IMR-90 (cell line): ENCODE results near the gene MYO9A. TPM values are rescaled to one million over a fixed set of nuclear protein-coding genes. Genes with fewer than 3 reads are reported as not detected.

ENCODE experiments used
- ATAC-seq: fragments of 200-7000 bp; cut with Tn5 transposase; 2 replicates; pipeline ENCODE4 v1.9.1; 2020; ENCODE audit warnings: low read depth, mild to moderate bottlenecking, moderate library complexity
- BruUV-seq: library from RNA; stranded (reverse); fragments of 400-500 nt; replicated peaks from 2 replicates; lab custom pipeline; 2021; lab: Mats Ljungman, UMichigan
- CTCF ChIA-PET: fragments of 300-600 bp; formaldehyde crosslinking; extraction: SDS; loops from one replicate; lab custom pipeline; 2021; ENCODE audit warnings: antibody characterized with exemption; lab: Yijun Ruan, JAX
- POLR2A ChIA-PET: fragments of 300-600 bp; sonication (Branson Sonifier 250); formaldehyde crosslinking; loops from one replicate; lab custom pipeline; 2022; ENCODE audit warnings: antibody characterized with exemption; ENCODE audit not compliant: unreplicated experiment; lab: Charles Lee
- DNase-seq: peaks from one replicate; pipeline ENCODE4 v3.0.0; 2013
- H2AFZ ChIP-seq: replicated peaks from 2 replicates; pipeline ENCODE3; 2013; ENCODE audit warnings: low read length, mild to moderate bottlenecking; ENCODE audit not compliant: poor library complexity
- H2AK5ac ChIP-seq: 2 replicates; pipeline ENCODE4 v1.6.1; 2013; ENCODE audit warnings: low read depth, low read length, inconsistent platforms
- H2AK9ac ChIP-seq: replicated peaks from 2 replicates; pipeline ENCODE3; 2013; ENCODE audit warnings: mild to moderate bottlenecking, low read depth, low read length, moderate library complexity; ENCODE audit not compliant: poor library complexity
- H2BK120ac ChIP-seq: 2 replicates; pipeline ENCODE4 v1.6.1; 2013; ENCODE audit warnings: low read depth, low read length, inconsistent platforms
- H2BK15ac ChIP-seq: 3 replicates; pipeline ENCODE4 v1.6.1; 2013; ENCODE audit warnings: low read depth, low read length, inconsistent platforms
- H2BK20ac ChIP-seq: 2 replicates; pipeline ENCODE4 v1.6.1; 2013; ENCODE audit warnings: low read depth, mild to moderate bottlenecking, inconsistent platforms, low read length, moderate library complexity
- H2BK5ac ChIP-seq: 2 replicates; pipeline ENCODE4 v1.6.1; 2013; ENCODE audit warnings: mild to moderate bottlenecking, low read depth, low read length, inconsistent platforms; ENCODE audit not compliant: poor library complexity, severe bottlenecking
- H3K14ac ChIP-seq: replicated peaks from 2 replicates; pipeline ENCODE4 v1.6.1; 2013; ENCODE audit warnings: low read depth, low read length, inconsistent platforms
- H3K18ac ChIP-seq: 2 replicates; pipeline ENCODE4 v1.6.1; 2013; ENCODE audit warnings: low read depth, low read length, control low read depth
- H3K23ac ChIP-seq: 2 replicates; pipeline ENCODE4 v1.6.1; 2013; ENCODE audit warnings: low read depth, low read length, inconsistent platforms
- H3K27ac ChIP-seq: 2 replicates; pipeline ENCODE4 v1.5.1; 2013; ENCODE audit warnings: mild to moderate bottlenecking, control low read depth, low read length; ENCODE audit not compliant: insufficient read depth
- H3K27me3 ChIP-seq: 2 replicates; pipeline ENCODE4 v1.6.1; 2013; ENCODE audit warnings: low read length; ENCODE audit not compliant: control insufficient read depth, insufficient read depth
- H3K36me3 ChIP-seq: 2 replicates; pipeline ENCODE4 v1.6.1; 2013; ENCODE audit warnings: low read length, mixed read lengths; ENCODE audit not compliant: control insufficient read depth, insufficient read depth
- H3K4ac ChIP-seq: 2 replicates; pipeline ENCODE4 v1.6.1; 2013; ENCODE audit warnings: low read depth, low read length, inconsistent platforms
- H3K4me1 ChIP-seq: 2 replicates; pipeline ENCODE4 v1.6.1; 2013; ENCODE audit warnings: low read length, mixed read lengths; ENCODE audit not compliant: control insufficient read depth, insufficient read depth
- H3K4me2 ChIP-seq: 2 replicates; pipeline ENCODE4 v1.6.1; 2013; ENCODE audit warnings: low read depth, mild to moderate bottlenecking, control low read depth, low read length, moderate library complexity
- H3K4me3 ChIP-seq: 2 replicates; pipeline ENCODE4 v1.5.1; 2013; ENCODE audit warnings: low read depth, mild to moderate bottlenecking, control low read depth, low read length, moderate library complexity; ENCODE audit not compliant: insufficient read depth
- H3K56ac ChIP-seq: 2 replicates; pipeline ENCODE4 v1.6.1; 2013; ENCODE audit warnings: low read length, inconsistent platforms; ENCODE audit not compliant: insufficient read depth; ENCODE audit errors: extremely low read depth
- H3K79me1 ChIP-seq, 2 experiments: 2 replicates each; pipeline ENCODE4 v1.6.1; 2013; ENCODE audit warnings: low read length in 2 of 2, inconsistent platforms in 1 of 2, low read depth in 1 of 2
- H3K9ac ChIP-seq: 2 replicates; pipeline ENCODE4 v1.6.1; 2013; ENCODE audit warnings: low read depth, low read length, control low read depth
- H3K9me1 ChIP-seq: 2 replicates; pipeline ENCODE4 v1.6.1; 2013; ENCODE audit warnings: low read length, inconsistent platforms; ENCODE audit not compliant: insufficient read depth
- H3K9me3 ChIP-seq: 2 replicates; pipeline ENCODE4 v1.6.1; 2013; ENCODE audit warnings: low read length; ENCODE audit not compliant: control insufficient read depth, insufficient read depth
- H4K20me1 ChIP-seq: 2 replicates; pipeline ENCODE4 v1.6.1; 2013; ENCODE audit warnings: low read length, inconsistent platforms; ENCODE audit not compliant: insufficient read depth
- H4K5ac ChIP-seq: 2 replicates; pipeline ENCODE4 v1.6.1; 2013; ENCODE audit warnings: mild to moderate bottlenecking, low read depth, low read length, control low read depth
- H4K8ac ChIP-seq, 2 experiments: 2 replicates each; pipeline ENCODE4 v1.6.1; 2013; ENCODE audit warnings: low read depth in 2 of 2, low read length in 2 of 2, control low read depth in 1 of 2, inconsistent platforms in 1 of 2
- H4K91ac ChIP-seq: 2 replicates; pipeline ENCODE4 v1.6.1; 2013; ENCODE audit warnings: low read depth, low read length, inconsistent platforms; ENCODE audit not compliant: insufficient read depth
- CEBPB ChIP-seq: IDR thresholded peaks from 2 replicates; pipeline ENCODE4 v1.6.1; 2012; ENCODE audit warnings: low read depth, low read length, improper control_type of control experiment
- FOS ChIP-seq: fragments of 150-350 bp; IDR thresholded peaks from 2 replicates; pipeline ENCODE4 v1.6.1; 2016; ENCODE audit warnings: low read depth, low read length
- MAFK ChIP-seq: IDR thresholded peaks from 2 replicates; pipeline ENCODE4 v1.6.1; 2012; ENCODE audit warnings: low read depth, low read length, improper control_type of control experiment
- MAZ ChIP-seq: IDR thresholded peaks from 2 replicates; pipeline ENCODE4 v1.6.1; 2012; ENCODE audit warnings: low read depth, mild to moderate bottlenecking, low read length, improper control_type of control experiment, moderate library complexity, borderline replicate concordance
- MXI1 ChIP-seq: IDR thresholded peaks from 2 replicates; pipeline ENCODE4 v1.6.1; 2012; ENCODE audit warnings: low read depth, mild to moderate bottlenecking, low read length, moderate library complexity, borderline replicate concordance
- NFE2L2 ChIP-seq: fragments of 150-350 bp; IDR thresholded peaks from 2 replicates; pipeline ENCODE4 v1.6.1; 2016; ENCODE audit warnings: low read depth, mild to moderate bottlenecking, low read length
- POLR2A ChIP-seq: IDR thresholded peaks from 2 replicates; pipeline ENCODE4 v1.6.1; 2012; ENCODE audit warnings: mild to moderate bottlenecking, low read depth, low read length
- RAD21 ChIP-seq: IDR thresholded peaks from 2 replicates; pipeline ENCODE4 v1.6.1; 2012; ENCODE audit warnings: low read length, improper control_type of control experiment
- SMC3 ChIP-seq: fragments of 150-350 bp; IDR thresholded peaks from 2 replicates; pipeline ENCODE4 v1.6.1; 2016; ENCODE audit warnings: low read depth, mild to moderate bottlenecking, antibody characterized with exemption, low read length, moderate library complexity
- WGBS, 2 experiments: methylation state at CpG; one replicate each; pipeline versions ENCODE4 v1.1.5 to v1.1.7; 2013; ENCODE audit warnings: missing lambda C conversion rate in 2 of 2; ENCODE audit not compliant: insufficient read length in 1 of 2; ENCODE audit errors: extremely low coverage in 2 of 2; 5-methylcytosine and 5-hydroxymethylcytosine counted together
- dilution Hi-C: fragments of 300-500 bp; cut with HindIII; formaldehyde crosslinking; loops from one replicate; pipeline ENCODE4 v1.14.3; 2018; ENCODE audit warnings: low sequenced_read_pairs; ENCODE audit not compliant: unreplicated experiment
- in situ Hi-C: fragments of 300-500 bp; cut with MboI; formaldehyde crosslinking; loops from 3 replicates; pipeline ENCODE4 v1.14.3; 2019; ENCODE audit warnings: low sequenced_read_pairs, inconsistent platforms, mixed read lengths
- intact Hi-C: fragments of 100-400 bp; cut with micrococcal nuclease; formaldehyde crosslinking; loops from 2 replicates; pipeline ENCODE4 v1.10.0; 2022
- polyA plus RNA-seq, 3 experiments: library from polyadenylated mRNA; depleted of rRNA; stranded (reverse); fragments of >200 nt; gene quantifications; 2 replicates each; pipeline ENCODE4 v1.2.3, GENCODE V29; 2012; ENCODE audit warnings: low replicate concordance in 1 of 3
- total RNA-seq: library from RNA; depleted of rRNA; stranded (reverse); fragments of >200 nt; gene quantifications from 2 replicates; pipeline ENCODE4 v1.2.3, GENCODE V29; 2012
- TF ChIP-seq, protein P1 (sequence below): fragments of 150-350 bp; IDR thresholded peaks from 2 replicates; pipeline ENCODE4 v1.6.1; 2017; ENCODE audit warnings: mild to moderate bottlenecking, antibody characterized with exemption, low read length, low read depth
- TF ChIP-seq, protein P2 (sequence below): fragments of 150-350 bp; IDR thresholded peaks from 2 replicates; pipeline ENCODE4 v1.6.1; 2016; ENCODE audit warnings: low read depth, mild to moderate bottlenecking, low read length, moderate library complexity, borderline replicate concordance

The MYO9A gene
- total and polyA plus RNA-seq, 2 of the 4 experiments (the other 2 are of a cell fraction): 6.0 to 49.5 TPM

DNA sequence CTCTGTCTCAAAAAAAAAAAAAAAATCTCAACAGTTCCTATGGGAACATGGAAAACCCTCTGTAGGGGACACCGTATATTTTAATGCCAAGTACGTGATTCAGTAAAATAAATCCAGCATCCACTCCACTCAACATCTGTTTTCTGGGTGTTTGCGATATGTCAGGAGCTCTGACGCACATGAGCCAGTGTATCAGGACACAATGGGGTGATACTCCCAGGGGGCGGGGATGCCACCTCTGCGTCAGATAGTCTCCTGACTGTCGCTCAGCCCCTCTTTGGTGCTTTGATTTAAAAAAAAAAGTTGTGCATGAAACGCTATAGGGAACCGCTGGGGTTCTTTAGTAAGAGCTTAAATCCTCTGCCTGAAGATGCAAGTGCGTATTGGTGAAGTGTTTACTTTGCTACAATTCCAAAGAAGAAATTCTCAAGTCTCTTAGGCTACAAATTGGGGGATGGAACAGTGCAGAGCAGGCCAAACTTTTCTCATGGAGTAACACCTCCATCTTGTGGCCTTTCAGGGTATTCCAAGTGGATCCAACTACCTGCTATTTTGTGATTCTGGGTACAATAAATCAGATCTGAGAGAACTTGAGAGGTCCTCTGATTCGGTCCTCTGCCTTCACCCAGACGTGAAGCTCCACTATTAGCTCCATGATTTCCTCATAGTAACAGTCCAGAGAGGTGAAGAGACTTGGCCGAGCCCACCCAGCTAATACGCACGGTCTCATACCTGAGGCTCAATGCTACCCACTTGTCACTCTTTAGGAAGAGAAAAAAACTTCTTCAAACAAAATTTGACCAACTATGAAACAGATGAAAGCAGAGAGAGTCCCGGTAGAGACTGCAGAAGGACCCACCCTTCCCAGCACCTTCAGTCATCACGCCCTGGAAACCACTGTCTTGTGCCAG is 316.9 kb downstream of the MYO9A start (continued):
- TF ChIP-seq, protein P1, sequence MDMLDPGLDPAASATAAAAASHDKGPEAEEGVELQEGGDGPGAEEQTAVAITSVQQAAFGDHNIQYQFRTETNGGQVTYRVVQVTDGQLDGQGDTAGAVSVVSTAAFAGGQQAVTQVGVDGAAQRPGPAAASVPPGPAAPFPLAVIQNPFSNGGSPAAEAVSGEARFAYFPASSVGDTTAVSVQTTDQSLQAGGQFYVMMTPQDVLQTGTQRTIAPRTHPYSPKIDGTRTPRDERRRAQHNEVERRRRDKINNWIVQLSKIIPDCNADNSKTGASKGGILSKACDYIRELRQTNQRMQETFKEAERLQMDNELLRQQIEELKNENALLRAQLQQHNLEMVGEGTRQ: no peak
- no peak for TF ChIP-seq FOS

DNA sequence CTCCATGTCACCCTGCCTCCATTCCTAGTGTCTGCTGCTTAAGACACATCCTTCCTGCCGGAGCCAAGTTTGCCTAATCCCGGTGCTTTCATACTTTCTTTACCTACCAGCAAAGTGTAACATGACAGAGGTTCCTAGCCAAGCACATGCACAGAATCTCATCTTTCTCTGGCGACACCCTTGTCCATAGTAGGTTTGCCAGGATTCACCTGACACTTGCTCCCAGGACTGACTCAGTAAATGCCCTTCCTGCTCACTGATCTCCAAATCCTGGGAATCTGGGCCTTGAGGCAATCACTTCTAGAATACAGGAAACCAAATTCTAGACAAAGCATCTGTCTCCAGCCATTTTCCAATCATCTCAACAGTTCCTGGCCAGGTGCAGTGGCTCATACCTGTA is 317.8 kb downstream of the MYO9A start:
- Histone ChIP-seq H2BK20ac (peak overlapping the region; percentile 66; the same call in 1 of the 2 replicates), H3K18ac (no peak overlapping the region), H3K27me3 (no peaks in the 10 kb centered on the region), H3K36me3 (no peaks in the 10 kb centered on the region), H2AK9ac (no peak overlapping the region), H3K56ac (no peak overlapping the region; the same call in 1 of the 2 replicates), H4K20me1 (no peaks in the 10 kb centered on the region), H2BK5ac (no peak overlapping the region), H4K91ac (peak overlapping the region; percentile 39), H2AK5ac (peak overlapping the region; percentile 47), H2AFZ (no peak overlapping the region), H3K23ac (peak overlapping the region; percentile 52; the same call in 1 of the 2 replicates), H3K4ac (peak overlapping the region; percentile 56), H3K9ac (no peak overlapping the region), H2BK120ac (peak overlapping the region; percentile 57; the same call in 1 of the 2 replicates), H3K9me1 (0 out of 2 replicates have a peak, but pooled peaks cover 4% of the 10 kb centered on the region), H3K4me2 (no peak overlapping the region), H4K8ac (peak overlapping the region in 1 of 2 experiments; percentile 29; a peak in 2 of 4 replicates), H3K79me1 (no peaks in the 10 kb centered on the region), H3K9me3 (no peaks in the 10 kb centered on the region), H4K5ac (no peak overlapping the region), H3K27ac (no peak overlapping the region), H3K14ac (0 out of 2 replicates have a peak overlapping the region, but pooled peaks have one; percentile 51), H2BK15ac (peak overlapping the region; percentile 94; the same call in 1 of the 3 replicates), H3K4me3 (no peak overlapping the region), H3K4me1 (0 out of 2 replicates have a peak, but pooled peaks cover 3% of the 10 kb centered on the region)
- WGBS, 2 experiments: 100% methylated on average over 2 of the region's 3 CpGs; no CpG with 5 or more reads in 1 of the 2 experiments
- in situ Hi-C loops (loop anchor here (10.0 kb wide), 1 partner anchor 825 kb away; no protein-coding TSS in a partner anchor), dilution Hi-C loops (no loop called here), intact Hi-C loops (loop anchor here (2.0 to 10.0 kb wide), 5 partner anchors 47 to 905 kb away; partner anchors contain the start of genes LRRC49 and THAP10)
- DNase-seq (no peak), ATAC-seq (no peak)
- ChIA-PET CTCF (interaction anchor here (0.8 to 1.8 kb wide), 4 partner anchors 8 to 351 kb away, joined by 3 to 18 read pairs (median 7); no protein-coding TSS in a partner anchor), POLR2A (no interaction called here)
- no TSS peak for BruUV-seq
- TF ChIP-seq MXI1: no peak
- no peak for TF ChIP-seq POLR2A
- TF ChIP-seq, protein P1: no peak
- no peak for TF ChIP-seq CEBPB
- TF ChIP-seq SMC3: no peak
- TF ChIP-seq, protein P2, sequence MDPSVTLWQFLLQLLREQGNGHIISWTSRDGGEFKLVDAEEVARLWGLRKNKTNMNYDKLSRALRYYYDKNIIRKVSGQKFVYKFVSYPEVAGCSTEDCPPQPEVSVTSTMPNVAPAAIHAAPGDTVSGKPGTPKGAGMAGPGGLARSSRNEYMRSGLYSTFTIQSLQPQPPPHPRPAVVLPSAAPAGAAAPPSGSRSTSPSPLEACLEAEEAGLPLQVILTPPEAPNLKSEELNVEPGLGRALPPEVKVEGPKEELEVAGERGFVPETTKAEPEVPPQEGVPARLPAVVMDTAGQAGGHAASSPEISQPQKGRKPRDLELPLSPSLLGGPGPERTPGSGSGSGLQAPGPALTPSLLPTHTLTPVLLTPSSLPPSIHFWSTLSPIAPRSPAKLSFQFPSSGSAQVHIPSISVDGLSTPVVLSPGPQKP: no peak
- no peak for TF ChIP-seq RAD21
- no peak for TF ChIP-seq FOS
- no peak for TF ChIP-seq MAZ
- no peak for TF ChIP-seq NFE2L2
- no peak for TF ChIP-seq MAFK
